Parathyroid adenoma (tissue), 2 donors: Measurements from ENCODE around the gene NRDE2.

Experiments
- H2AFZ ChIP-seq: fragments of 300-600 bp; sonication (generic); one replicate; pipeline ENCODE4 v1.7.0; 2017; ENCODE audit warnings: antibody characterized with exemption, mild to moderate bottlenecking
- H3K27ac ChIP-seq: fragments of 300-600 bp; sonication (generic); one replicate; pipeline ENCODE4 v1.7.0; 2017
- H3K27me3 ChIP-seq: fragments of 300-600 bp; sonication (generic); one replicate; pipeline ENCODE4 v1.7.0; 2017; ENCODE audit warnings: low read length; ENCODE audit not compliant: control insufficient read depth, insufficient read depth
- H3K36me3 ChIP-seq: fragments of 300-600 bp; sonication (generic); one replicate; pipeline ENCODE4 v1.7.0; 2017; ENCODE audit warnings: low read length; ENCODE audit not compliant: control insufficient read depth, insufficient read depth
- H3K4me1 ChIP-seq: fragments of 300-600 bp; sonication (generic); one replicate; pipeline ENCODE4 v1.7.0; 2017; ENCODE audit warnings: control low read depth
- H3K4me2 ChIP-seq: fragments of 300-600 bp; sonication (generic); one replicate; pipeline ENCODE4 v1.7.0; 2017; ENCODE audit warnings: low read length
- H3K4me3 ChIP-seq: fragments of 300-600 bp; sonication (generic); one replicate; pipeline ENCODE4 v1.7.0; 2017; ENCODE audit warnings: low read depth, low read length
- H3K79me2 ChIP-seq: fragments of 300-600 bp; sonication (generic); one replicate; pipeline ENCODE4 v1.7.0; 2017; ENCODE audit warnings: control low read depth
- H3K9ac ChIP-seq: fragments of 300-600 bp; sonication (generic); one replicate; pipeline ENCODE4 v1.7.0; 2017; ENCODE audit warnings: mild to moderate bottlenecking
- H3K9me3 ChIP-seq: fragments of 300-600 bp; sonication (generic); one replicate; pipeline ENCODE4 v1.7.0; 2017; ENCODE audit warnings: low read length; ENCODE audit not compliant: control insufficient read depth
- TF ChIP-seq, protein P1 (sequence below): fragments of 300-600 bp; sonication (generic); IDR thresholded peaks from one replicate; pipeline ENCODE4 v1.7.0; 2017; ENCODE audit warnings: antibody characterized with exemption, mild to moderate bottlenecking
- donor health status: primary hyperparathyroidism.

Gene NRDE2, protein sequence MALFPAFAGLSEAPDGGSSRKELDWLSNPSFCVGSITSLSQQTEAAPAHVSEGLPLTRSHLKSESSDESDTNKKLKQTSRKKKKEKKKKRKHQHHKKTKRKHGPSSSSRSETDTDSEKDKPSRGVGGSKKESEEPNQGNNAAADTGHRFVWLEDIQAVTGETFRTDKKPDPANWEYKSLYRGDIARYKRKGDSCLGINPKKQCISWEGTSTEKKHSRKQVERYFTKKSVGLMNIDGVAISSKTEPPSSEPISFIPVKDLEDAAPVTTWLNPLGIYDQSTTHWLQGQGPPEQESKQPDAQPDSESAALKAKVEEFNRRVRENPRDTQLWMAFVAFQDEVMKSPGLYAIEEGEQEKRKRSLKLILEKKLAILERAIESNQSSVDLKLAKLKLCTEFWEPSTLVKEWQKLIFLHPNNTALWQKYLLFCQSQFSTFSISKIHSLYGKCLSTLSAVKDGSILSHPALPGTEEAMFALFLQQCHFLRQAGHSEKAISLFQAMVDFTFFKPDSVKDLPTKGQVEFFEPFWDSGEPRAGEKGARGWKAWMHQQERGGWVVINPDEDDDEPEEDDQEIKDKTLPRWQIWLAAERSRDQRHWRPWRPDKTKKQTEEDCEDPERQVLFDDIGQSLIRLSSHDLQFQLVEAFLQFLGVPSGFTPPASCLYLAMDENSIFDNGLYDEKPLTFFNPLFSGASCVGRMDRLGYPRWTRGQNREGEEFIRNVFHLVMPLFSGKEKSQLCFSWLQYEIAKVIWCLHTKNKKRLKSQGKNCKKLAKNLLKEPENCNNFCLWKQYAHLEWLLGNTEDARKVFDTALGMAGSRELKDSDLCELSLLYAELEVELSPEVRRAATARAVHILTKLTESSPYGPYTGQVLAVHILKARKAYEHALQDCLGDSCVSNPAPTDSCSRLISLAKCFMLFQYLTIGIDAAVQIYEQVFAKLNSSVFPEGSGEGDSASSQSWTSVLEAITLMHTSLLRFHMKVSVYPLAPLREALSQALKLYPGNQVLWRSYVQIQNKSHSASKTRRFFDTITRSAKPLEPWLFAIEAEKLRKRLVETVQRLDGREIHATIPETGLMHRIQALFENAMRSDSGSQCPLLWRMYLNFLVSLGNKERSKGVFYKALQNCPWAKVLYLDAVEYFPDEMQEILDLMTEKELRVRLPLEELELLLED

GRCh38 chr14:90331497-90332270, at the start of gene NRDE2:
TSS of gene NRDE2 (minus strand) at chr14:90331941. CDS start at chr14:90331904, 37 bp downstream.
- Histone ChIP-seq H3K9ac (peak within 1 kb of the TSS; percentile 2), H3K27ac (peak within 1 kb of the TSS; percentile 79), H3K4me2 (peak within 1 kb of the TSS; percentile 88), H3K36me3 (no peaks in the 10 kb centered on the region), H3K4me3 (peak within 1 kb of the TSS; percentile 77), H3K27me3 (no peaks in the 10 kb centered on the region), H2AFZ (peak within 1 kb of the TSS; percentile 96), H3K9me3 (no peaks in the 10 kb centered on the region), H3K4me1 (peaks cover 5% of the 10 kb centered on the region), H3K79me2 (peaks cover 9% of the 10 kb centered on the region)
- TF ChIP-seq, protein P1, sequence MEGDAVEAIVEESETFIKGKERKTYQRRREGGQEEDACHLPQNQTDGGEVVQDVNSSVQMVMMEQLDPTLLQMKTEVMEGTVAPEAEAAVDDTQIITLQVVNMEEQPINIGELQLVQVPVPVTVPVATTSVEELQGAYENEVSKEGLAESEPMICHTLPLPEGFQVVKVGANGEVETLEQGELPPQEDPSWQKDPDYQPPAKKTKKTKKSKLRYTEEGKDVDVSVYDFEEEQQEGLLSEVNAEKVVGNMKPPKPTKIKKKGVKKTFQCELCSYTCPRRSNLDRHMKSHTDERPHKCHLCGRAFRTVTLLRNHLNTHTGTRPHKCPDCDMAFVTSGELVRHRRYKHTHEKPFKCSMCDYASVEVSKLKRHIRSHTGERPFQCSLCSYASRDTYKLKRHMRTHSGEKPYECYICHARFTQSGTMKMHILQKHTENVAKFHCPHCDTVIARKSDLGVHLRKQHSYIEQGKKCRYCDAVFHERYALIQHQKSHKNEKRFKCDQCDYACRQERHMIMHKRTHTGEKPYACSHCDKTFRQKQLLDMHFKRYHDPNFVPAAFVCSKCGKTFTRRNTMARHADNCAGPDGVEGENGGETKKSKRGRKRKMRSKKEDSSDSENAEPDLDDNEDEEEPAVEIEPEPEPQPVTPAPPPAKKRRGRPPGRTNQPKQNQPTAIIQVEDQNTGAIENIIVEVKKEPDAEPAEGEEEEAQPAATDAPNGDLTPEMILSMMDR: no peak

GRCh38 chr14:90381011-90381786, 49.5 kb upstream of the NRDE2 start:
- Histone ChIP-seq H3K4me3 (no peak overlapping the region), H3K4me1 (peaks cover 12% of the 10 kb centered on the region)

GRCh38 chr14:90379106-90379505, 47.4 kb upstream of the NRDE2 start:
- TF ChIP-seq, protein P1: no peak
- H2AFZ ChIP-seq: no peak overlapping the region
- H3K9ac ChIP-seq: no peak overlapping the region
- H3K4me1 ChIP-seq: peaks cover 10% of the 10 kb centered on the region
- H3K4me3 ChIP-seq: no peak overlapping the region
- no peaks in the 10 kb centered on the region for H3K9me3 ChIP-seq
- no peak overlapping the region for H3K4me2 ChIP-seq
- H3K36me3 ChIP-seq: no peaks in the 10 kb centered on the region
- H3K27ac ChIP-seq: no peak overlapping the region
- no peaks in the 10 kb centered on the region for H3K27me3 ChIP-seq
- no peaks in the 10 kb centered on the region for H3K79me2 ChIP-seq

More at GRCh38 chr14:90381011-90381786, 49.5 kb upstream of the NRDE2 start:
- Histone ChIP-seq H3K36me3 (no peaks in the 10 kb centered on the region), H3K4me2 (peak overlapping the region; percentile 87), H3K79me2 (no peaks in the 10 kb centered on the region), H3K27me3 (no peaks in the 10 kb centered on the region), H3K27ac (peak overlapping the region; percentile 100), H3K9ac (no peak overlapping the region), H3K9me3 (no peaks in the 10 kb centered on the region), H2AFZ (peak overlapping the region; percentile 98)
- TF ChIP-seq, protein P1: no peak

DNA sequence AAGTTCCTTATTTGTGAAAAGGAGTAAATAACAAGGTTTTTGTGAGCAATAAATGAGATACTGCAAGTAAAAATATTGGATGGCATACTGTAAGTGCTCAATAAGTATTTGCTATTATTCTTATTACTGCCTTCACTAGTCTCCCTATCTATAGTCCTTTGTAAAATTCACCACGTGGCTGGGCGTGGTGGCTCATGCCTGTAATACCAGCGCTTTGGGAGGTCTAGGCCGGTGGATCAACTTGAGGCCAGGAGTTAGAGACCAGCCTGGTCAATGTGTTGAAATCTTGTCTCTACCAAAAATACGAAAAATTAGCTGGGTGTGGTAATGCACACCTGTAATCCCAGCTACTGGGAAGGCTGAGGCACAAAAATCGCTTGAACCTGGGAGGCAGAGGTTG, 46.5 kb upstream of the NRDE2 start:
- H3K27me3 ChIP-seq: no peaks in the 10 kb centered on the region
- H3K9ac ChIP-seq: no peak overlapping the region
- H3K4me3 ChIP-seq: no peak overlapping the region
- no peak overlapping the region for H3K27ac ChIP-seq
- H3K4me2 ChIP-seq: no peak overlapping the region
- no peaks in the 10 kb centered on the region for H3K36me3 ChIP-seq
- no peaks in the 10 kb centered on the region for H3K79me2 ChIP-seq
- H3K9me3 ChIP-seq: no peaks in the 10 kb centered on the region
- no peak overlapping the region for H2AFZ ChIP-seq
- H3K4me1 ChIP-seq: peaks cover 8% of the 10 kb centered on the region
- TF ChIP-seq, protein P1: no peak
